HG03432 (cell line): ENCODE data around the gene PRR22.
A peak's percentile ranks its signal among the peaks of the same experiment; 100 is the strongest.

Source experiments
- ATAC-seq: cut with Tn5 transposase; IDR thresholded peaks from one replicate; pipeline ENCODE4 v1.9.1; 2021; ENCODE audit warnings: mild to moderate bottlenecking, moderate library complexity; ENCODE audit not compliant: unreplicated experiment

PRR22 gene

DNA sequence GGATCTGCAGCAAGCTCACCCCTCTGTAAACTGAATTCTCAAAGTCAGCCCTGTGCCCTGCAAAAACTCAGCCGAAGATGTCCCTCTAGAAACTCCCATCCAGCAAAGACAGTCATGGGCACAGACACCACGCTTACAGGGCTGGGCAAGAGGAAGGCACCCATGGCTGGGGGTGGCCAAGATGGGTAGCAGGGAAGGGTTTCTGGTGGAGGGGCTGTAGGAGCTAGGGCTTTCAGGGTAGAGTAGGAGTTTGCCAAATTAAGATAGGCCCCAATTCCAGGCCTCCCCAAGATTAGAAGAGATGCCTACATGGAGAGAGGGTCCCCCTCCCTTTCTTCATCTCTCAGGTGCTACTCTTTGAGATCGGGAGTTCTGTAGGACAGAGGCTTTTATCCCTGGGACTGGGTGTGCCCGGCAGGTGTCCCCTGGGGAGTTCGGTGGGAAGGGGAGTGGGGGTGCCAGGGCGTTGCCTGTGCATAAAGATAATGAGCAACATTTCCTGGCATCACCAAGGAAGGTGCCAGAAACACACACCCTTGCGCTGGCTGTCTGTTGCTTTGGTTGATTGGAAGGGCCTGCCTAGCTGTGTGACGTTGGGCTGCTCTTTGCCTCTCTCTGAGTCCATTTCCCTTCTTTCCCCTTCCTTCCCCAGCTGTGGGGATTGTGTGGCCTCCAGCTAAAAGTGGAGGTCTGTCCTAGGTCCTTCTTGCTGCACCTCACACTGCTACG lies 29.7 kb upstream of the PRR22 start:
- ATAC-seq = no peak

DNA sequence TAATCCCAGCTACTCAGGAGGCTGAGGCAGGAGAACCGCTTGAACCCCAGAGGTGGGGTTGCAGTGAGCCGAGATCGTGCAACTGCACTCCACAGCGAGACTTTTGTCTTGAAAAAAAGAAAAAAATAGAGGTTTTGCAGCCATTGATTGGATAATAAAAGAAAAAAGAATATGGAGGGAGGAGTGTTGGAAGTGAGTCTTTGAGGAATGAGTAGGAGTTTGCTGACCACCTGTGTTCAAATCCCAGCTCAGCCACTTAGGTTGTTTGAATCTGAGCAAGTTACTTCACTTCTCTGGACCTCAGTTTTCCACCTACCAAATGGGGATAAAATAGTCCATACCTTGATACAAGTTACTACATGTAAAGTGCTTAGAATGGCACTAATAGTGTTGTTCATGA lies 26.6 kb upstream of the PRR22 start:
- no peak for ATAC-seq

DNA sequence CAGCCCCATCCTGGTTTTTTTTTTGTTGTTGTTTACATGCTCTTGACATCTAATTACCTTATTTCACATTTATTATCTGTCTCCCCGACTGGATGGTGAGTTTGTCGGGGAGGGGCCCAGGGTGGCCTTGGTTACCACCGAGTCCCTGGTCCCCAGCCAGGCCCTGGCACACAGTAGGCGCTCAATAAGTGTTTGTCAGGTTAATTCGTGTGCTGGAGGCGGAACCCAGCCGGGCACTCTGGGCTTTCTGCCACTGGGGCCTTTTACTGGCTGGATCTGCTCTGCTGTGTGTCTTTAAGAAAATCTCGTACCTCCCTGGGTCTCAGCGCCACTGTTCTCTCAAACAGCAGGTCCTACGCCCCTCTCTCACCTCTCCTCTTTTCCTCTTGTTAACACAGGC lies 24.9 kb upstream of the PRR22 start:
- ATAC-seq = no peak

DNA sequence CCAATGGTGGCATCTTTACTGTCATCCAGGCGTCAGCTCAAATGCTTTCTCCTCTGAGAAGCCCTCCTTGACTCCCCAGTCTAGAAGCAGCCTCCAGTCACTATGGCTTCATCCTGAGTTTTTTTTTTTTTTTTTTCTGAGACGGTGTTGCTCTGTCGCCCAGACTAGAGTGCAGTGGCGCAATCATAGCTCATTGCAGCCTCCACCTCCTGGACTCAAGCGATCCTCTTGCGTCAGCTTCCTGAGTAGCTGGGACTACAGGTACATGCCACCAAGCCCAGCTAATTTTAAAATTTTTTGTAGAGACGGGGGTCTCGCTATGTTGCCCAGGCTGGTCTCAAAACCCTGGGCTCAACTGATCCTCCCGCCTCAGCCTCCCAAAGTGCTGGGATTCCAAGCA lies 24.5 kb upstream of the PRR22 start:
- ATAC-seq = no peak

DNA sequence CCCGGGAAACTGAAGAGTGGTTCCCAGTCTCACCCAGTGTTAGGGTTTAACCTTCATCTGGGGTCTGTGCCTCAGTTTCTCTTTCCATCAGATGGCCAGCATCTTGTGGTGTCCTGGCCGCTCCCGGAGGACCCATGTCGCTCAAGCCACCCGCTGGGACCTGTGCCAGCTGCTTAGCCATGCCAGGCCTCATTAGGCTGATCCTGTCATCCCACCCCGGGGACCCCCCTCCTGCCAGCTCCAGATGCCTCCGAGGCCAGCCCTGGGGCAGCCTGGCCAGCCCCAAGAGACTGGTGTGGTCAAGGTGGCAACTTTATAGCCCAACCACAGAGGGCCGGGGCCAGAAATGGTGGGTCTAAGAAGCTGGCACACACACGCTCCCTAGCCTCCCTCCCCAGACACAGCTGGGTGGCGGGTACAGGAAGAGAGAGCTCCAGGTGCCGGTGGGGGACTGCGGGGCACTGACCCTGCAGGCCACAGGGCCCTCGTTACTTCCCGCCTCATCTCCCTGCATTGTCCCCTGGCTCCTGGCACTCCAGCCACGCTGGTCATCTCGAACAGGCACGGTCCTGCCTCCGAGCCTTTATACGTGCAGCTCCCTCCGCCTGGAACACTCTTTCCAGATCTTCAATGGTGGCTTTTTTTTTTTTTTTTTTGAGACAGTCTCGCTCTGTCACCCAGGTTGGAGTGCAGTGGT lies 23.7 kb upstream of the PRR22 start:
- no peak for ATAC-seq

DNA sequence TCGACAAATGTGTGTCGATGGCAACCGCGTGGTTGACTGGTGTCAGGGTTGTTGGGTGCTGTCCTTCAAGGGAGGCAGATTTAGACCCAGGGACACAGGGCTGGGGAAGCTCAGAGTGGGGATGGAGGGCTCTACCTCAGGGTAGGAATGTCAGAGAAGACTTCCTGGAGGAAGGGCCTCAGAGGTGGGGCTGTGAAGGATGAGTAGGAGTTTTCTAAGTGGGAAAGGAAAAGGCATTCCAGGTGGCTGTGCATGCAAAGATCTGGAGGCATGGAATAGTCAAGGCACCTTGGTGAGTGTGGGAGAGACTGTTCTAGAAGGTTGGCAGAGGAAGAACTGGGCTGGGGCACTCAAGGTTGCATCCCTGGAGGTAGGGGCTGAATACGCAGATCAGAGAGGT lies 22.4 kb upstream of the PRR22 start:
- no peak for ATAC-seq

DNA sequence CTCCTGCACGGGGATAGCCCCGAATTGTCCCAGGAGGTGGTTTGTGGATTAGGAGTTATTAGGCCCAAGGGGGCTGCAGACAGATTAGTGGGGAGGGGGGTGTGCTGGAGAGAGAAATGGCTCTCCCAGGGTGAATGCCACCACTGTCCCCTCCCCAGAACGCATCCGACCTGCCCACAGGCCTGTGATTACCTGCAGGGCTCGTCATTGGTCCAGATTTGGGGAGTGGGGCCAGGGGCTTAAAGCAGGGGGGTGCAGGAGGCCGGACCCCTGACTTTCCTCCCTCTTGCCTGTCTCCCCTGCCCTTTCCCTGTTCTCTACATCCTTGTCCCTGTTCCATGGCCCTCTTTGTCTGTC lies 21.6 kb upstream of the PRR22 start:
- no peak for ATAC-seq

DNA sequence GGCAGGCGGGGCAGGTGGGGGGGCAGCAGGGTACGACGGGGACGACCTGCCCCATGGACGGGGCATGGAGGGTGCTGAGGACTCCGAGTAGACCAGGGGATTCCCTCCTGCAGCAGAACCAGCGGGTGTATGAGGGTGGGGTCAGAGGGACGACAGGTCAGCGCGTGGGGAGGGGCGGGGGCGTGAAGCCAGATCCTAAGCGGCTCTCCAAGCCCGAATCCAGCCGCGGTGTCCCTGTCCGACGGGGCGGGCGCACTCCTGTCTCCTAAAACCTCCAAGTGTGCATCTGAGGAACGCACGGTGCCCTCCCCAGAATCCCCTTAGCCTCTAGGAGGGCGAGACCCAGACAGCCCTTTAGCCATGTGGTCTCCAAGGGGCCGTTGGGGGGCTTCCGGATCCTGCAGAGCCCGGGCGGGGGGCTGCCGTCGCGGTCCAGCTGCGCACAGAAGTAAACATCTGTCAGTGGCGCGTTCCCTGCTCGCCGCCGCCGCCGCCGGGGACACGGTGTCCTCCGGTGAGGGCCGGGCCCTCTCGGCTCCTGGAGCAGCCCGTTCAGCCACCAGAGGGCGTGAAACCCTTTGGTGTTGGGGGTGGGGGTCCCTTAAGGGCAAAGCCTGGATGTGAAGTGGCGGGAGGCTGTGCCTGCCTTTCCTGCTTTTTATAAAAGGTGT lies 21.1 kb upstream of the PRR22 start:
- no peak for ATAC-seq

DNA sequence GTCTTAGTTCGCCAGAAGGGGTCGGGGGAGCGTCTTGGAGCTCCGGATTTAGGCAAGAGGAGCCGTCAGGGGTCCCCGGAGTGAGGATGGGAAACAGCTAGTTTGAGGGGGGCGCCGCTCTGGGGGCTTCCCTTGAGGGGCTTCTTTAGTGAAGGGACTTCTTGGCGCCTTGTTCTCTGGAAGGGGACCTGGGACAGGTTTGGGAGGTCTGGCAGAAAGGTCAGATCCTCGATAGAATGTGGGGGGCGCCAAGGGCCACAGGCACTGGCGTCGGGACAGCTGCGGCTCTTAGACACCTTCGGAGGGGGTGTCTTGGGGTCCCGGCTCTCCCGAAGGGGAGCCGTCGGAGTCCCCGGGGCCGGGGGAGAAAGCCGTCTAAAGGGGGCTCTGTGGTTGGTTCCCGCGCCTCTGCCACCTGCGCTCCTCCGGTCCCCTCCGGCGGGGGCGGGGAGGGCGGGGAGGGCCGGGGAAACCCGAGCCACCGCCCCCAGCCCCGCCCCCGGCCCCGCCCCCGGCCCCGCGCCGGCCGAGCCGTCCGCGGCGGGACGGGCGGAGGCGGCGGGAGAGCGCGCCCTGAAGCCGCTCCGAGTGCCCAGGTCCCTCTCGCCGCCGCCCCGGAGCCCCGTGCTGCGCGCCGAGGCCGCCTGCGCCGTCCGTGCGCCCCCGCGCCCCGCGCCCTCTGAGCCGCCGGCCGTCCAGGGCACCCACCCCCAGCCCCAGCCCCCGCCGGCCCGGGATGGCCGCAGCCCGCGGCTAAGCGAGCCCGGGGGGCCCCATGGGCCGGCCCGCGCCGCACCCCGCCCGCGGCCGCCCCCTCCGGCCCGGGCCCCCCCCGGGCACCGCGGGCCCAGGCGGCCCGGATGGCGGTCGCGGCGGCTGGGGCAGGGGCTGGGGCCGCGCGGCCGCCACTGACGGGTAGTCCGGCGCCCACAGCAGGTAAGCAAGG lies 20.2 kb upstream of the PRR22 start, which contains the start of gene NRTN:
TSS of gene NRTN (plus strand) at position 552 of the 946 bp plus-strand sequence. CDS start 19,099 bp downstream, outside the sequence.
- no peak for ATAC-seq

DNA sequence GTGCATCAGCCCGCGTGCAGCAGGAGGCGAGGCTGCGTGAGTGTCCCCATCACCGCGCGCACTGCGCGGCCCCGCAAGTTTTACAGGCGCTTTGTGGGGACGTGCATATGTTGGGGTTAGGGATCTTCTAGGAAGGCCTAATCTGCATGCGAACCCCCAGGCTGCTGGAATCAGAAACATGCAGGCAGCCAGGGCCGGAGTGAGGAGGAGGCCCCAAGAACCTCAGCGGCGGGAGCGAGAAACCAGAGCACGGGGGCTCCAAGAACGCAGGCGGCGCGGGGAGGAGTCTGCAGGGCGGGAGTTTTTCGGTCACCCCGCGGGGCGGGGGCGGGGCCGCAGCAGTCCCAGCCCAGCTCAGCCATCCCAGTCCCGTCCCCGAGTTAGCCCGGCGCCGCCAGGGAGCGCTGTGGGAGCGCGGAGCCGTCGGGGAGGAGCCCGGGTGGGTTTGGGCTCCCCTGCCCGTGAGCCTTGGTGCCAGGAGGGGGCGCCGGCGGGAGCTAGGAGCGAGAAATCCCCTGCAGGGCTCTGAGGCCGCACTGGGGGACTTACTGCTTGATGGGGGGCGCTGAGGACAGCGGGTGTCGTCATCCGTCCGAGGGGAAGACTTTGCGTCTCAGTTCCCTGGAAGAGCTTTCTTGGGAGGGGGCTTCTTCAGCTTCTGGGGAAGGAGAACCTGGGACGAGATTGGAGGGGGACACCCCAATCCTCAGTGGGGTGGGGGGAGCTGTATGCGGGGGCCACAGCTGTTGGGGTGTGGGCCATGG lies 19.4 kb upstream of the PRR22 start:
- peak; percentile 77 for ATAC-seq

DNA sequence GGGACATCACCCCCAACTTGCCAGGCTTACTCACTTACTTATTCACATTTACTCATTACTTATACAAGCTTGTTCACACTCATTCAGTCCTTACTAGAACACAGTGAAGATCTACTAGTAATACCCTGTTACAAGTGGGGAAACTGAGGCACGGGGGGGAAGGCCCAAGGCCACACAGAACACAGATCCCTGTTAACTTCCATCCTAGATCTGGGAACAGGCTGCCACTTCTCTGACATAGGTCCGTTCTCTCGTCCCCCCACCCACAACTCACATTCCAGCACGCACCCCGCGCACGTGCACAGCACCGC lies 18.9 kb upstream of the PRR22 start:
- ATAC-seq = no peak

DNA sequence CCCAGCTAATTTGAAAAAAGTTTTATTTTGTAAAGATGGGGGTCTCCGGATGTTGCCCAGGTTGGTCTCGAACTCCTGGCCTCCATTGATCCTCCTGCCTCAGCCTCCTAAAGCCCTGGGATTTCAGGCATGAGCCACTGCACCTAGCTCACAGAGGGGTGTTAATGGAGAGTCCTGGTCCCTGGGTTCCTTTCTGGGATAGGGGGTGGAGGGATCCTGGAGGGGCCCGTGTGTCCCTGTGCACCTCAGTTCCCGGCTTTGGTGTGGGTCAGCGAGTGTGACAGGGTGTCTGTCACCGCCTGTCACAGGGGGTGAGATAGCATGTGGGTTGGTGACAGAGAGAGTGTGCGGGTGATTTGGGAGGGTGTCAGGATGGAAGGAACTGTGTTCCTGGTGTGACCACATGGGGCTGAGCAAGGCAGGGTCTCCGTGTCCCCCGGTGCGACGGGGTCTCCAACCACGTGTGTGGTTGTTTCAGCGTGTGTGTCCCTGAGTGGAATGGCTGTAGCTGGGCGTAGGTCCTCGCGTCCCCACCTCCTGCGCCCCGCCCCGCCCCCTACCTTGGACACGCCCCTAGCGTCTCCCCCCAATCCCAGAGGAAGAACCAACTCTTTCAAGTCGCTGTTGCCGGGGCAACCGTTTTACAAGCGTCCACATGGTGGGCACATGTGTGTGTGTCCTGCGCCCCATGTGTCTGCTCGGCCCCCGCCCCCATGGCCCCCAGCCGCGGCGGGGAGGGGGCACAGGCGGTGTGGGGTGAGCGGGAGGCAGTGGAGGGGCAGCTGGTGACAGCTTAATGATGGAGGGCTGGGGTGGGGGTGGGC lies 17.5 kb upstream of the PRR22 start:
- ATAC-seq = no peak

DNA sequence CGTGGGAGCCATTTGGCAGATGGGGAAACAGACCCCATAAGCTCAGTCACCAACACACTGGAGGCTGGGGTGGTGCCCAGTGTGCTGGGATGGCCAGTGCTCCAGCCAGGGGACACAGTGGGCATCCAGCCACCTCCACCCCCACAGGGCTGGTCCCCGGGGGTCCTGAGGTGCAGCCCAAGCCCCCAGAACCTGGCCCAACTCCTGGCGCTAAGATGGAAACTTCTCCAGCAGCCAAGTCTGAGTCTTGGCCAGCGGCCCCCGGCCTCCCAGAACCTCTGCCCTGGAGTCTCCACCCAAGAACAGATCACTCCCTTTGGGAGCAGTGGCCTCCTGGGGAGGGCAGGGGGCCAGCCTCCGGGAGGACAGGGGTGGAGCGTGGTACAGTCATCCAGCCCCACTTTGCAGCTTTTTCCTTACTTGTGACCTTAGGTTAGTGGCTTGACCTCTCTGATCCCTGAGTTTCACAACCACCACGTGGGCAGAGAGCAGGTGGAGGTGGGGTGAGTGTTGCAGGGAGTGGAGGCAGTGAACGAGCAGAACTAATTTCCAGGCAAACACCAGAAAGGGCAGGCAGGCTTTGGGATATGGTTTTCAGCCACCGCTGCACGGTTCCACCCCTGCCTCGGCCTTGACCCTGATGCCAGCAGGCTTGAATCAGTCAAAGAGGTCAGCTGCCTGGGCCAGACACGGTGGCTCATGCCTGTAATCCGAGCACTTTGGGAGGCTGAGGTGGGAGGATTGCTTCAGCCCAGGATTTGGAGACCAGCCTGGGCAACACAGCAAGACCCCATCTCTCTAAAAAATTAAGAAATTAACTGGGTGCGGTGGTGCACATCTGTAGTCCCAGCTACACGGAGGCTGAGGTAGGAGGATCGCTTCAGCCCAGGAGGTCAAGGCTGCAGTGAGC lies 16.1 kb upstream of the PRR22 start:
- no peak for ATAC-seq

DNA sequence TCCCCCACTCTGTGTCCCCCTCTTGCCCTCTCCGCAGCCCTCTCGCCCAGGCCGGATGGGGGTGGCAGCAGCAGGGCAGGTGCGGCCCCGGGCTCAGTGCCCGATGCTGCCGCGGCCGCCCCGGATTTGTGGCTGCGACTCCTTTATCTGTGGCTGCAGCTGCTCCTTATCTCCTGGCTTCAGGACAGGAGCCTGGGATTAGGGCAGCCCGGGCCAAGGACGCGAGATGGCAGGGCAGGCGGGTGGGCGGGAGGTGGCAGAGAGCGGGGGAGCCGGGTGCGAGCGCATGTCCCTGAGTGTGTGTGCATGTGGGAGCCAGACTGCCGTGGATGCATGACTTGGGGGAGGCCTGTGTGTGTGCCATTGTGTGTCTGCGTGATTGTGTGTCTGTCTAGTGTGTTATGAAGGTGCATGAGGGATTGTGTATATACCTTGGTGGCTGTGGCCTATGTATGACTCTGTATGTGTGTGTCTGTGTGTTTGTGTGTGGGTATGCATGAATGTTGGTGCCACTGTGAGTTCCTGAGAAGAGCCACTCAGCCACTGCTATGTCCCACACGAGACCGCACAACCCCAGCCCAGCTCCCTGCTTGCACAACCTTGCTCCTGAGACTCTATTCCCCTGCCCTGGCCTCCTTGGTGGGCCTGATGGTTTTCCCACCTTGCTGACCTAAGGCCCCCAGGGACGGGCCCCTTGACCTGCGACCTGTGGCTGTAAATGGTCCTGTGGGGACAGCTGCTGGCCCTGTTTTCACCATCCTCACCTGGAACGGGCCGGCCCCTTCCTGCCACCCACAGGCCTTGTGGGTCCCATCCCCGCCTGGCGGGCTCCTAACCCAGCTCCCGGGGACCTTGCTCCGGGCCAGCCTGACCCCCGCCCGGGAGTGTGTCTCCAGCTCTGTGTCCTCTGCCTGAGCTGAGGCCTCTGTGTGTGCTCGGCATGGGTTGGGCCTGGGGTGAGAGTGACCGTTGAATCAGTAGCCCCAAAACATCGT lies 15.0 kb upstream of the PRR22 start:
- ATAC-seq = no peak

DNA sequence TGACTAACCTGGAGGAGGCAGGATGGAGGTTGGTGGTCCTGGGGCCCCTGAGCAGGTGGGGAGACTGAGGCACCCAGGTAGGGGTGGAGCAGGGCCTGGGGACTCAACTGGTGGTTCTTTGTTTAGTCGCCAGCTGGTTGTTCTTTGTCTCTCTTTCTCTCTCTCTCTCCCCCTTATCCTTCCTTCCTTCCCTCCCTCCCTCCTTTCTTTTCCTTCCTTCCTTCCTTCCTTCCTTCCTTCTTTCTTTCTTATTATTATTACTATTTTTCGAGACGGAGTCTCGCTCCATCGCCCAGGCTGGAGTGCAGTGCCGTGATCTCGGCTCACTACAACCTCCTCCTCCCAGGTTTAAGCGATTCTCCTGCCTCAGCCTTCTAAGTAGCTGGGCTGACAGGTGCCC lies 13.7 kb upstream of the PRR22 start:
- no peak for ATAC-seq

DNA sequence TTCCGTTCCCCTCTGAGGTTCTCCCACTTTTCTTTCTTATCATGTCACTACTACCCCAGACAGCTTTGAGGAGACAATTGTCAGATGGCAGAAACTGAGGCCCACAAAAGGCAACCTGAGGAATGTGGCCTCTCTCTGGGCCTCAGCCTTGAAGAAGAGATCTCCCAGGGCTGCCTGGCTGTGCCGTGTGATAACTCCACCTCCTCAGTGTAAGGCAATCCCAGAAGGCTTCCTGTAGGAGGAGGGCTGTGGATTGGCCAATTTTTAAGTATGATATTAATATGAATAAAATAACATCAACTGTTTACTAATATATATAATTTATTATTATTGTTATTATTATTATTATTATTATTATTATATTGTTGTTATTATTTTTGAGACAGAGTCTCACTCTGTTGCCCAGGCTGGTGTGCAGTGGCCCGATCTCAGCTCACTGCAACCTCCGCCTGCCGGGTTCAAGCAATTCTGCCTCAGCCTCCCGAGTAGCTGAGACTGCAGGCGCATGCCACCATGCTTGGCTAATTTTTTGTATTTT lies 10.9 kb upstream of the PRR22 start:
- no peak for ATAC-seq

DNA sequence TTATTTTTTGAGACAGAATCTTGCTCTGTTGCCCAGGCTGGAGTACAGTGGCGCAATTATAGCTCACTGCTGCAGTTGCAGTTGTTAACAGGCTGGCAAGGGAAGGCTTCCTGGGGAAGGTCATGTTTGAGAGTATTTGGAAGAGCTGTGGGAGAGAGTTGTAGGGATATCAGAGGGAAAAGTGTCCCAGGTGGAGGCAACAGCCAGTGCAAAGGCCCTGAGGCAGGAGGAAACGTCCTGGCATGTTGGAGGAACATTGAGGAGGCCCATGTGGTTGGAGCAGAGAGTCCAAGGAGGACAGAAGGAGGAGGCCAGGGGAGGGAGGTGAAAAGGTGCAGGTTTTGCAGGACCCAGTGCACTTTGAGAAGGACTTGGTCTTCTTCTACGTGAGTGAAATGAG lies 8.6 kb upstream of the PRR22 start:
- ATAC-seq = no peak
